HG03280 (cell line): ENCODE results near the gene CCDC107.

ENCODE experiments used
- ATAC-seq: cut with Tn5 transposase; IDR thresholded peaks from one replicate; pipeline ENCODE4 v1.9.1; 2021; ENCODE audit warnings: mild to moderate bottlenecking, moderate library complexity; ENCODE audit not compliant: unreplicated experiment

The CCDC107 gene

DNA sequence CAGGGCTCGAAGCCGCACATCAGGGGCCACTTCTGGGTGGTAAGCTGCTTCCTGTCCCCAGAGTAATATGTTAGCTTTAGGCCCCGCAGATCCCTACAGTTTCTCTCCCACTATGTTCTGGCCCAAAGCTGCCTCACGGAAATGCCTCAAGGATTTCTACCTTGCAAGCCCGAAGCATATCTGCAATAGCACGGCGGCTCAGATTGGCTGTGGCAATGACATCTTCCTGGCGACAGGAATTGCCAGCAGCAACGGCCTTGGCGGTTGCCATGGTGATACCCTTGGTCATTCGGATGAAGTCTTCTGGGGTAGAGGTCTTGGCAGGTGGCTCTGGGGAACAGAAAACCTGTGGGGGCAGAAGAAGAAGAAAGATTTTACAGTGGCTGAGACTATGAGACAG is 41.9 kb downstream of the CCDC107 start:
- no peak for ATAC-seq

DNA sequence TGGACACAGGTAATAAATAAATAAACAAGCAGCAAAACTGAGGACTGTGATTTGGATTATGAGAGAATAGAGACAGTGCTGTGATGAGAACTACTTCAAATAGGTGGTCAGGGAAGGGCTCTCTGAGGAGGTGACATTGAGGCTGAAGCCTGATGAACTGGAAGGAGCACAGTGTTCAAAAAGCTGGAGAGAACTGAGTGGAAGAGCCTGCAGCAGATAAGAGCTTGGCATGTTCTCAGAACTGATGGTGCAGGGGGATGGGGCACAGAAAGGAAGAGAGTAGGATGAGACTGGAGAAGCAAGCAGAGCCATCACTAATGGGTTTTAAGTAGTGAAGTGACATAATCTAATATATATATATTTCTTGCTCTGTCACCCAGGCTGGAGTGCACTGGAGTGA is 42.9 kb downstream of the CCDC107 start:
- no peak for ATAC-seq

DNA sequence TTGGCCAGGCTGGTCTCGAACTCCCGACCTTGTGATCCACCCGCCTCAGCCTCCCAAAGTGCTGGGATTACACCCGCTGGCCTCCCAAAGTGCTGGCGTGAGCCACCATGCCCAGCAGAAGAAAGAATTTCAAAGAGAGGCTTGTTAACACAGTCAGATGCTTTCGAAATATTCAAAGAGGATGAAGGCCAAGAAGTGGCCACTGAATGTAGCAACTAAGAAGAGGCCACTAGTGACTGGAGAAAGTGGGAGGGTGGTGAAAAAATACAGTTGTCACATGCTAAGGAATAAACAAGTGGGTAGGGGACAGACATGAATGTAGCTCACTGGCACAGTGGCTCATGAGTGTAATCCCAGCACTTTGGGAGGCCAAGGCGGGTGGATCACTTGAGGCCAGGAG is 44.6 kb downstream of the CCDC107 start:
- ATAC-seq = no peak

DNA sequence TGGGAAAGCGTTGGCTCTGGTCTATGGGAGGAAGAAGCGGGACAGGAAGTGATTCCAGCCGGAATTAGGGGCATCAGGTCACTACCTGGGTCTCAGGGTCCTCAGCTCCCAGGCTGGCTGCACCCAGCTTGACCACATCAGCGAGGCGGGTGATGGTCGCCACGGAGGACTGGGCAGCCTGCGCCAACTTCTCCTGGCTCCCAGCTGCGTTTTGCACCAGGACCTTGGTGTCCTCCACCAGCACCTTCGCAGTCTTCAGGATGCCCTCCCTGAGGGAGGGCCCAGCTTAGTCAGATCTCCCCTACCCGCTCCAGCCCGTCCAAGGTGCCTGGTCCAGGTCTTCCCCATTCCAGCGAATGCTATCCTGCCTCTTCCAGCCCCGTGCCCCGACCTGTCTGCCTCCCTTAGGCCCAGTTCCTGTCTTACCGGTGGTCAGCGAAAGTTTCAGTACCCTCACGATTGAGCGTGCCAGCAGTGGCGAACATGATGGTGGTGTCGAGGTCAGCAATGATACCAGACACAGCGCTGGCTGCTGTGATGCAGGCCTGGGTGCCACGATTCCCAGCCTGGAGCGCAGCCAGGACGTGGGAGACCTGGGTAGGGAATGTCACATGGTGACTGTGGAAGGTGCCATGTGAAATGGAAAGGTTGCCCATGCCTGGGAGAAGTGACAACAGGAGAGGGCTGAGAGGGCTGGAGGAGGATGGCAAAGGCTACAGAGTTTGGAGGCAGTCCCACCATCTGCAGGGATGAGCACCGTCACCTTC is 46.0 kb downstream of the CCDC107 start:
- no peak for ATAC-seq

DNA sequence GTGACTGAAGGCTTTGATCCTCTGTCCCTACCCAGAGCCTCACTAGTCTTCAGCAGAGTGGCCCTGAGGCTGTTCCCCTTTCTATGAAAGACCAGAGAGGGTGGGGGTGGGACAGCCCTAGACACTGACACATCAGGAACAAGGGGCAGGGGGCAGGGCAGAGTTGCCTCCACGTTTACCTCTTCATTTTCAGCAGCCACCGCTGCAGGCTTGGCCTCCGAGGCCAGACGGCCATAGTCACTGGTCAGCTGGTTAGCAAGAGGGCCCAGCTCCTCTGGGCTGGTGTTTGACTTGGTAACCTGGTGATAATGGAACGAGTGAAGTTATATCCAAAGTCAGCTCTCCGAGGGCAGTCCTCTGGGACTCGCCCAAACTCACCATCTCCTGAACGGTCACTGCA is 47.3 kb downstream of the CCDC107 start:
- no peak for ATAC-seq

DNA sequence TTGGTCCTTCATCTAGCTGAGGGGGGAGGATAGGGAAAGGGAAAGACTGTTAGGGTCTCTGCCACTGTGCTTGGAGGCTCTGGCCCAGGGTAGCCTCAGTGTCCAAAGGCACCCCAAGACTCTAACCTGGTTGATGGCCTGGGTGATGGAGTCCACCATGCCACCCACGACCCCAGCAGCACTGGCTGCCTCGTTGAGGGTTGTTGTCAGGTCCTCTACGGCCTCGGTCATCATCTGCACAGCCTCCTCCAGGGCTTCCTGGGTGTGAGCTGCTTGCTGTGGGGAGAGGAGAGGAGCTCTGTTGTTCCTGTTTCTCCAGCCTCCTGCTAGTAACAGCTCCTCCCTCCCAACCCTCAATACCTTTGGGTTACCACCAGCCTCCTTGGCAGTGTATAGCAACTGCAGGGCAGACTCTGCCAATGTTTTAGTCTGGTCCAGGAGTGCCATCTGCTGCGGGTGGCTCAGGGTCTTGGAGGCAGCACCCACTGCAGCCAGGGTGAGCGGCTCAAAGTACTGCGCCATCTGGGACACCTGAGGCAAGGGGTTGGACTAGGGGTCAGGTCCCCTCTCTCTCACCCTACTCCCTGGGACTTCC is 47.8 kb downstream of the CCDC107 start:
- ATAC-seq = no peak

DNA sequence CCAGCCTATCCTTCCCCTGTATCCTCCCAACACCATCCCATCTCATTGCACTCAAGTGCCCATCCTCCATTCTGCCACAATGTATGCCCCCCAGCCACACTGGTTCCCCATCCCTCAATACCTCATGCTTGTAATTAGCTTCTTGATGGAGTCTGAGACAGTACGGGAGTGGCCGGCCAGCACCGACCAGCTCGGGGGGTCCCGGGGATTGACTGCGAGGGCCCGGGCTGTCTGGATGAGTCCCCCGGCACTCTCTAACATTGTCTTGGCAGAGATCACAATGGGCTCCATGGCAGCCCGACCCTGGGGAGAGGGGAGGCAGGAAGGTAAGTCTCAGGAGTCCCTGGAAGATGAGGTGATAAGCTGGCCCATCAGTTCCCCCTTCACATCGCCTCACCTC is 48.9 kb downstream of the CCDC107 start:
- no peak for ATAC-seq

DNA sequence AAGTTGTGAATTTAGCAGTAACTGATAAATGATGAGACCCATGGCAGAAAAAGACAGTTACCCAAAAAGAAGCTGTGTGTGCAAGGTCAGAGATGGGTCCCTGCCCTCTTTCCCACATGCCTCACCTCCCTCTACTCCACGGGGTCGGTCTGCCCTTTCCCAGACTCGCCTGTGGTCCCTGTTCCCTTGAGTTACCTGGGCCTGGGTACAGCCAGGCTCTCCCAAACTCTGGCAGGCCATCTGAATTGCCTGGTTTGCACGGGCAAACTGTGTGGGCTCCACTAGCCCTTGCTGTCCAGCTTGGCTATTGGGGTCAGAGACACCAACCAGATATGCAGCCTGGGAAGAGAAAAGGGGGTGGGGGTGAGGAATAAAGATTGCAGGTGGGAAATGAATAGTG is 50.1 kb downstream of the CCDC107 start:
- ATAC-seq = no peak

DNA sequence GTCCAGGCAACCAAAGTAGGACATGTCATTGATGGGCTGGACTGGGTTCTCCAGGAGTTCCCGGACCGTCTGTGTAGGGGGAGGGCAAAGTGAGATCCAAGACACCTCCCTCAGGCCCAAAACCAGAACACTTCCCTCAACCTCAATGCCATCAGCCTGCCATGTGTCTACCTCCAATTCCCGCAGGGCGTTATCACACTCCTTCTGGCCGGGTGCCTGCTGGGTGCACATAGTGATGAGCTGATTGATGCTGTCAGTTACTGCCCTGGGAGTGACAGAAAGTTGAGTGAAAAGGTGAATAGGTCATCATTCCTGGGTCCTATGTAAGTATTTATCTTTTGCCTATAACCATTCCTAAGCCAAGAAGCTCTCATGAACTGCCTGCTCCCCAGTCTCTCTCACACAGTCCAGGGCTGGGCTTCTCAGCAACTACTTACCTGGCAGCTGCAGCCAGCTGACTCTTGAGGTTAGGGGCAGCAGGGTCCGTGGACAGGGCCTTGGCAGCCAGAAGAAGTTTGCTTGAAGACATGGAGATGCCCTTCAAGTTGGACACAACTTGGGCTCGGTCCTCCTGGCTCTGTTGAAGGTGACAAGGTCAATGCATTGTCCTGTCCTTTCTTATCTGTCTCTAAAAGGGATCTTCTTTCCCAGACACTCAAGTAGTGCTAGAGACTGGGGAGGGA is 52.9 kb downstream of the CCDC107 start:
- no peak for ATAC-seq
